ENCODE measurements around the gene HMX1. TPM values are rescaled to one million over a fixed set of nuclear protein-coding genes. Genes with fewer than 3 reads are reported as not detected.

Gene HMX1
- total RNA-seq, 2 experiments from 2014 or later = not detected

DNA sequence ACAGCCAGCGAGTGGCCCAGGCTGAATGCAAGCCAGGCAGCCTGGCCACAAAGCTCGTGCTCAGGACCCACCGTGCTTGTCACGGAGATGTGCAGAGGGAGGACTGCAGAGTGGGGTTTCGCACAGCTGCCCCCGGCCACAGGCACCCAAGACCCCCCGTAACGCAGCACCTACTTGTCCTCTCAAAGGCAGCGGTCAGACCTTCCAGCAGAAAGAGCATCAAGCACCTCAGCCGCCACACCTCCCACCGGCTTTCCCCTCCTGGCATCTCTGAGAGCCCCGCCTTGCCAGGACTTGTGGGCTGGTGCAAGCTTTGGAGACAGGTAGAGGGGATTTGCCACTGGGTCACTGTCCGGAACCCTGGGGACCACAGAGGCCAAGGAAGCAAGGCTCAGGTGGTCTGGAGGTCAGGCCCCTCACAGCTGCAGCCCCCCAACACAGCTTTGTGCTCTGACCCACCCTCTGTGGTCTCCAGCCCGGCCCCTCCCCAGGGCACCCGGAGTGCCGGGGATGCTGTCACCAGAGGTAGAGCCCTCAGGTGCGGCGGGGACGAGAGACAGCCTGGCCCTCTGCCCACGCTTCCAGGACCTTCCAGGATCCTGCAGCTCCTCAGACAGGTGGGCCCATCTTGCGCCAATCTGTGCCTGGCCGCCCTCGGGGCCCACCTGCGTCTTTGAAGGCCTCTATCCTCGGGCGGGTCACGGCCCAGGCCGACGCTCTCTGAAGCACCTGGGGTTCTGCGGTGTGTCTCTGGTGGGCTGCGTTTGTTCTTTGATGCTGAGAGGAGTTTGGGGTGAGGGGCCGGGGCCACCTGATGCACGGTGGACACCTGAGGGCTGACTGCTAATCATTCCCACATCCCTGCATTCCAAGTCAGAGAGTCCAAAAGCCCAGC, 34.4 kb upstream of the HMX1 start:
- H3K27ac Mint-ChIP-seq = no peak overlapping the region
- no peaks in the 10 kb centered on the region for H3K36me3 Mint-ChIP-seq
- ATAC-seq = no peak
- H3K4me3 Mint-ChIP-seq = no peak overlapping the region
- no peak for DNase-seq
- H3K4me1 Mint-ChIP-seq = no peaks in the 10 kb centered on the region
- no peaks in the 10 kb centered on the region for H3K27me3 Mint-ChIP-seq
- CTCF ChIA-PET = no interaction called here
- H3K9me3 Mint-ChIP-seq (ENCODE audit: low read depth) = peaks cover 10% of the 10 kb centered on the region

DNA sequence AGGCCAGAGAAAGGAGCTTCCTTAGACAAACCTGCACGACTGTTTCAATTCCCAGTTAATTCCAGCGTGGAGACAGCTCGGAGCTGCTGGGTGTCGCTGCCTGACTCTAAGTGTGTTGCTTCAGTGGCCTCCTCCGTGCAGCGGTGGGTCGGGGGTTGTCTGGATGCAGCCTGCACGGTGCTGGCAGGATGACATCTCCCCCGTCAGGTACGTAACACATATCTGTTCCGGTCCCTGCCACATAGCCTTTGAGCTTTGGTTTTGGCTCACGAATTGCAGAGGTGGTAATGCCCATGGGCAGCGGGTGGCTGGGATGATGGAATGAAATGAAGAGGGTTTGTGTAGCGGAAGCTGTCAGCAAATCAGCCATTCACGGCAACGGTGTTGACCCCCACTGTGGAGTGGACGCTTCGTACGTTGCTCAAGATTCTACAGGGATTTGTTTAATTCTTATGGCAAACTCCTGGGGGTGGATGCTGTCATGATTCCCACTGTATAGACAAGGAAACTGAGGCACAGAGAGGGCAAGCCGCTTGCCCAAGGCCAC, 33.7 kb upstream of the HMX1 start:
- no peak overlapping the region for H3K27ac Mint-ChIP-seq
- no peaks in the 10 kb centered on the region for H3K4me1 Mint-ChIP-seq
- CTCF ChIA-PET = no interaction called here
- no peaks in the 10 kb centered on the region for H3K27me3 Mint-ChIP-seq
- no peak for ATAC-seq
- H3K9me3 Mint-ChIP-seq (ENCODE audit: low read depth) = peaks cover 10% of the 10 kb centered on the region
- H3K4me3 Mint-ChIP-seq = no peak overlapping the region
- no peak for DNase-seq
- no peaks in the 10 kb centered on the region for H3K36me3 Mint-ChIP-seq

DNA sequence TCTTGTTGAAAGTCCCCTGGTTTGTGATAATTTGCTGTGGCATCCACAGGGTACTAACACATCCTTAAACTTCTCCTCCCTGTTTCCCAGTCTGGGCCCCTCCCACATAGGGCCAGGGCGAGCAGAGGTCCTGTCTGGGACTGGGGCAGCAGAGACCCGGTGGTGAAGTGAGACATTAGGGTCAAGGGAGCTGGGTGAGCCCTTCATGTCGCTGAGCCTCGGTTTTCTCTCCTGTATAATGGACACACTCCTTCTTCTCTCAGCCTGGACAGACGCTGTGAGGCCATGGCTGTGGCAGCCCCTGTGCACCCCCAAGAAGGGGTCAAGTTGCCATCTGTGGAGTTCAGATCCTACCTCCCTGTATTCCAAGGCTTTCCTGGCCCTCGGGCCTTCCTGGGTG, 33.0 kb upstream of the HMX1 start:
- no peaks in the 10 kb centered on the region for H3K27me3 Mint-ChIP-seq
- no peak overlapping the region for H3K27ac Mint-ChIP-seq
- ATAC-seq (no peak), DNase-seq (no peak)
- no peaks in the 10 kb centered on the region for H3K4me1 Mint-ChIP-seq
- H3K4me3 Mint-ChIP-seq = no peak overlapping the region
- H3K9me3 Mint-ChIP-seq (ENCODE audit: low read depth) = peaks cover 10% of the 10 kb centered on the region
- H3K36me3 Mint-ChIP-seq = no peaks in the 10 kb centered on the region
- CTCF ChIA-PET = no interaction called here

DNA sequence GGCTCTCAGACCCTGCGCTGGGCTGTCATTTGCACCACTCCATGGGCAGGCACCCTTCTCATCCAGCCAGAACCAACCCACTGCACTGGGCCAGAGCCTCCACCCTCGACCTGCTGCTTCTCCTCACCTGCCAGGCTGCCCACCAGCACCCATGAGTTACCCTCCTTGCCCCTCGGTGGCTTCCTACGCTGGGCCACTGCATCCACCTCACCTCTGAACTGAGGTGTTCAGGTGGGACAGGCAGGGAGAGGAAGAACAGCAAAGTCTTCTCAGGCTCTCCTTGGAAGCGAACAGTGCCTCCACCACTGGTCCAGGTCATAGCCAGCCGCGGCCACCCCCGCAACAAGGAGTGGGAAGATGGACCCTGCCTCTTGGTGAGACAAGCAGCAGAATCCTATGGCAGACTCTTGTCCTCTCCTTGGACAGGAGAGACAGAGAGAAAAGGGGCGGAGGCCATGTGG, 32.4 kb upstream of the HMX1 start:
- CTCF ChIA-PET = no interaction called here
- DNase-seq = no peak
- Mint-ChIP-seq H3K4me3 (no peak overlapping the region), H3K9me3 (ENCODE audit: low read depth) (peaks cover 10% of the 10 kb centered on the region), H3K36me3 (no peaks in the 10 kb centered on the region), H3K27ac (no peak overlapping the region), H3K27me3 (no peaks in the 10 kb centered on the region), H3K4me1 (no peaks in the 10 kb centered on the region)
- no peak for ATAC-seq

DNA sequence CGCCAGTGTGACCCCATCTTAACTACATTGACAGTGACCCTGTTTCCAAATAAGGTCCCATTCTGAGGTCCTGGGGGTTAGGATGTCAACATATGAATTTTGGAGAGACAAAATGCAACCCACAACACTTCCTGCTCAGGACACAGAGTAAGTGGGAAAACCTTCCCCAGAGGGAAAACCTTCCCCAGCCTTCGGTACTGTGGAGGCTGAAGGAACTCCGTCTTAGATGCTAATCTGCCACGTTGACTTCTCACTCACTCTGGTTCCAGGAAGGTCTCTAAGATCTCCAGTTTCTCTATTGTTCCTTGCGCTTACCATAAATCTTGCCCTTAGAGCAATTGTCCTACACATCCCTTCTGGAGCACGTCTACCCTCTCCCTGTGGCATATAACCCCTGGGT, 29.7 kb upstream of the HMX1 start:
- no peaks in the 10 kb centered on the region for H3K27me3 Mint-ChIP-seq
- no peaks in the 10 kb centered on the region for H3K36me3 Mint-ChIP-seq
- ATAC-seq (no peak), DNase-seq (no peak)
- no peak overlapping the region for H3K27ac Mint-ChIP-seq
- peaks cover 10% of the 10 kb centered on the region for H3K9me3 Mint-ChIP-seq (ENCODE audit: low read depth)
- CTCF ChIA-PET = no interaction called here
- no peaks in the 10 kb centered on the region for H3K4me1 Mint-ChIP-seq
- no peak overlapping the region for H3K4me3 Mint-ChIP-seq

DNA sequence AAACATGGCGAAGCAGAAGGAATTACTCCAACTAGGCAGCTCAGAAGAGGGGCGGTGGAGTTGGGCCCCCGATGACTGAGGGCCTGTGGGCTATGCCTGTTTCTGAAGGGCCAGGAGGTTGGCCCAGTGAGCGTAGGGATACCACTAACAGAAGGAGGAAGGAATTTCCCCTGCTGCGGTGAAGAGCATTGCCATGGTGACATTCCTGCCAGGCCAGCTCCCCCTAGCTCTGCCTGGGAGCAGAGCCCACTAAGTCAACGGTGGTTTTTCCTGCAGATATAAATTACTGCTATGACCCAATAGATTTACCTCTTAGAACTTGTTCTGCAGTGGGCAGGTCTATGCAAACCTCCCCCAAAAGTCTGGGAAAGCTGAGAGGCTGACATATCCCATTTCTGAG, 28.9 kb upstream of the HMX1 start:
- no peak for DNase-seq
- H3K27ac Mint-ChIP-seq = no peak overlapping the region
- CTCF ChIA-PET = no interaction called here

DNA sequence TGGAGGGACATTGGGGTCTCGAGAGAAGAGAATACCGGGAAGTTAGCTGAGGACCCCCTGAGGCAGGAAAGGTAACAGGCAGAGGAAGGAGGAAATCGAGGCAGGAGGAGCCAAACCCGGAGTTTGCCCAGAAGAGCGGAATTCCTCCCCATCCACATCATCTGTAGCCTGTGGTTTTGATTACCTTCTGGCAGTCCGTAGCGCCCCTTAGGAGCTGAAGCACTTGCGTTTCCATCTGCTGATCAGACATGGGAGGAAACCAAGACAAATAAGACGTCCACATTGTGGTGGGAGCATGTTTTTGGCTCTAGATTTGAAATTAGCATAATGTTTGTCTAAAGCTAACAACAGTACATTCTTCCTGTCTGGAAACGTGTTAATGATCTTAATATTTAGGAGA, 26.8 kb upstream of the HMX1 start:
- Mint-ChIP-seq H3K36me3 (no peaks in the 10 kb centered on the region), H3K4me1 (no peaks in the 10 kb centered on the region), H3K9me3 (ENCODE audit: low read depth) (peaks cover 10% of the 10 kb centered on the region), H3K27ac (no peak overlapping the region), H3K4me3 (no peak overlapping the region), H3K27me3 (peaks cover 12% of the 10 kb centered on the region)
- ATAC-seq (no peak), DNase-seq (no peak)
- CTCF ChIA-PET = no interaction called here

More for the DNA sequence above, 28.9 kb upstream of the HMX1 start:
- Mint-ChIP-seq H3K36me3 (no peaks in the 10 kb centered on the region), H3K4me3 (no peak overlapping the region), H3K4me1 (no peaks in the 10 kb centered on the region), H3K9me3 (ENCODE audit: low read depth) (peaks cover 10% of the 10 kb centered on the region), H3K27me3 (no peaks in the 10 kb centered on the region)
- ATAC-seq = no peak

DNA sequence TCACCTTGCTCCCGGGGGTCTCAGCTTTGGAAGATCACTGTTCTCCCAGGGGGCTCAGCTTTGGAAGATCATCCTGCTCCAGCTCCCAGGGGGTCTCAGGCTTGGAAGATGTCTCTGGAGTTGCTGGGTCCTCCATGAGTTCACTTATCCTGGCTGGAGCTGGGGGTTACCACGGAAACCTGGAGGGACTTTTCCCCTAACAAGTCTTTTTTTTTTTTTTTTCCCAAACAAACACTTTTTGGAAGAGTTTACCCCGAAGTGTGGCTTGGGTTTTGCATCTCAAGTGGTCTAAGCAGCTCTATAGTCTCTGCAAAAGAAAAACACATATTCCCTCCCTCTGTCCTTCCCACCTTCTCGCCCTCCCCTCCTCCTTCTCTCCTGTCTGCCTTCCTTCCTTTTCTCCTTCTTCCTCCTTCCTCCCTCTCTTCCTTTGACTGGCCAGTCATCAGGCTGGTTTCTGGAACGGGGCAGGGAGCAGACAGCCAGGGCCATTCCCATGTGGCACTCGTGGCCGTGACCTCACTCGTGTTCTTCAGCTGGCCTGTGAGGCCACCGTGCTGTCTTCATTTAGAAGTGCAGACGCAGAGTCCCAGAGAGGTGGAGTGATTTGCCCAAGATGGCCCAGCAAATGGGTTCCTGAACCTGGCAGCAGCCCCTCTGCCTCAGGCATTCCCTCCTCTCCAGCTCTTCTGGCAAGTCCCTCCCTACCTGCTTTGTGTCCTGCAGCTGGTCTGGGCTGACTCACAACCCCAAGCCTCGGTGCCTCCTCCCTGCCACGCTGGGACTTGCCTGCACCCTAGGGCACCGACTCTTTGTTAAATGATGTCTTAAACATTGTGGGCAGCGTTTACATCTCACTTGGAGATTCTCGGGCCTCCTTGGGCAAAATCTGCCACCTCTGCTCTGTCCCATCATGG, 25.9 kb upstream of the HMX1 start:
- no peak overlapping the region for H3K4me3 Mint-ChIP-seq
- DNase-seq (no peak), ATAC-seq (no peak)
- H3K9me3 Mint-ChIP-seq (ENCODE audit: low read depth) = peaks cover 10% of the 10 kb centered on the region
- no peaks in the 10 kb centered on the region for H3K4me1 Mint-ChIP-seq
- CTCF ChIA-PET = no interaction called here
- no peaks in the 10 kb centered on the region for H3K36me3 Mint-ChIP-seq
- no peak overlapping the region for H3K27ac Mint-ChIP-seq
- peaks cover 20% of the 10 kb centered on the region for H3K27me3 Mint-ChIP-seq

DNA sequence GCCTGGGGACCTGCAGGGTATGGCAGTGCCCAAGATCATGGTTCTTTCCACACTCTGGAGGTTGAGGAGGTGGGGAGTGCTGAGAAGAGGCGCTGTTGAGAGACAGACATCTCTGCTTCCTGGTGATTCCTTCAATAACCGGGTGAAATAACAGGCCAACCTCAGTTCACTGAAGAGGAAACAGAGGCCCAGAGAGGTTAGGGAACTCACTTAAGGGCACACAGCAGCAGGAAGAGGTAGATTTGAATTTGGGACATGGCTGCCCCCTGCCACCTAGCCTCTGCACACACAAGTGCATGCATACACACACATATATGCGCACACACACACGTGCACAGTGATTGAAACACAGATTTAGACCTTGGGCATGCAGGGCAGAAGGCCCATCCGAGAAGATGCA, 24.9 kb upstream of the HMX1 start:
- no peak for DNase-seq
- H3K4me1 Mint-ChIP-seq = no peaks in the 10 kb centered on the region
- no peaks in the 10 kb centered on the region for H3K36me3 Mint-ChIP-seq
- H3K9me3 Mint-ChIP-seq (ENCODE audit: low read depth) = peaks cover 5% of the 10 kb centered on the region
- no peak overlapping the region for H3K27ac Mint-ChIP-seq
- CTCF ChIA-PET = no interaction called here
- ATAC-seq = no peak
- peaks cover 28% of the 10 kb centered on the region for H3K27me3 Mint-ChIP-seq
- no peak overlapping the region for H3K4me3 Mint-ChIP-seq

DNA sequence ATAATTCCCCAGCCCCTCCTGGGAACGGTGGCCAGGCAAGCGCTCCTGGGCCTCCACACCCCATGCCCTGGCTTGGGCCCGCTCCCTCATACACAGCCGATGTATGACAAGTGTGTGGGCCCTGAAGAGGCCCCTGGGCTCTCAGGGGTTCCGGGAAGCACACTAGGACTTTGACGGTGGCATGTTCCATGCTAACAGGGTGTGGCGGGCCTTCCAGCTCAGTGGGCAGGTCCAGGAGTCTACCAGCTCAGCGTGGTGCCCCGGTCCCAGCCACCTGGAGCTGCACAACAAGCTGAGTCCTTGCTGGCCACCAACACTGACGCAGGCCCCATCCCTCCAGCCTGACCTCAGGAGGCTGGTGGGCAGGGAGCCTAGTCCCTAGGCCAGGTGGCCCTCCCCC, 24.4 kb upstream of the HMX1 start:
- Mint-ChIP-seq H3K27me3 (peaks cover 33% of the 10 kb centered on the region), H3K4me3 (no peak overlapping the region), H3K36me3 (no peaks in the 10 kb centered on the region), H3K27ac (no peak overlapping the region), H3K9me3 (ENCODE audit: low read depth) (peaks cover 1% of the 10 kb centered on the region), H3K4me1 (no peaks in the 10 kb centered on the region)
- ATAC-seq (no peak), DNase-seq (no peak)
- CTCF ChIA-PET = no interaction called here

DNA sequence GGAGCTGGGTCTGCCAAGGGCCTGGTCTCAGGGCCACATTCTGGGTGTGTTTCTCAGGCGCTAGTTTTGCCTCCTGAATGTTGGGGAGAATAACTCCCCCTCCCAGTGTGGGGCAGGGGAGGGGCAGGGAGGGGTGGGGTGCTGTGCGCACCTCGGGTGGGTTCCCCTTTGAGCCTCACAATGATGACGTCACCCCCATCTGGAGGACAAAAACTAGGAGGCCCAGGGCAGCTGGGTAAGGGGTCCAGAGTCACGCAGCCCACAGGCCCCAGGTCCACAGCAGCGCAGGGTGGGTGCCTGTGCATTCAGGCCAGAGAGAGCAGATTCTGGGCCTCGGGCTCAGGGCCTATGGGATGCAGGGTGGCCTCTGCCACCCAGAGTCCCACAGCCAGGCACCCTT, 23.7 kb upstream of the HMX1 start:
- DNase-seq = no peak
- Mint-ChIP-seq H3K9me3 (ENCODE audit: low read depth) (no peaks in the 10 kb centered on the region), H3K4me3 (no peak overlapping the region), H3K36me3 (no peaks in the 10 kb centered on the region), H3K27ac (no peak overlapping the region), H3K4me1 (no peaks in the 10 kb centered on the region), H3K27me3 (peaks cover 40% of the 10 kb centered on the region)
- CTCF ChIA-PET = no interaction called here
- no peak for ATAC-seq

DNA sequence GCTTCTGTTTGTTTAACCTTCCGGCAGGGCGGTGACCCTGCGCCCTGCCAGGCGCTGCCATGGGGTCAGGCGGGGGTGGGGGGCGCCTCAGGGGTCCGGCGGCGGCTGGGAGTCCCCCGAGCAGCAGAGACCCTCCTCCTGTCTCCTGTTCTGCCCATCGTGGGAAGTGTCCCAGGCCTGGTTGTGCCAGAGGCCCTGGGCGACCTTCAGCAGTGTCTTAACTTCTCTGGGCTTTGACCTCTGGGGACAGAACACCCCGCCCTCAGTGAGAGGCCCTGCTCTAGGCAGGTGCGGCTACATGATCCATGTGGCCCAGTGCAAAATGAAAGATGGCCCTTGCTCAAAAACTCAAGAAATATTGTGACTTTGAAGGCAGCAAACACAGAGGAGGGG, 22.8 kb upstream of the HMX1 start:
- CTCF ChIA-PET = no interaction called here
- ATAC-seq (no peak), DNase-seq (no peak)
- Mint-ChIP-seq H3K4me3 (no peak overlapping the region), H3K27me3 (peaks cover 43% of the 10 kb centered on the region), H3K27ac (no peak overlapping the region), H3K36me3 (no peaks in the 10 kb centered on the region), H3K4me1 (no peaks in the 10 kb centered on the region), H3K9me3 (ENCODE audit: low read depth) (no peaks in the 10 kb centered on the region)

DNA sequence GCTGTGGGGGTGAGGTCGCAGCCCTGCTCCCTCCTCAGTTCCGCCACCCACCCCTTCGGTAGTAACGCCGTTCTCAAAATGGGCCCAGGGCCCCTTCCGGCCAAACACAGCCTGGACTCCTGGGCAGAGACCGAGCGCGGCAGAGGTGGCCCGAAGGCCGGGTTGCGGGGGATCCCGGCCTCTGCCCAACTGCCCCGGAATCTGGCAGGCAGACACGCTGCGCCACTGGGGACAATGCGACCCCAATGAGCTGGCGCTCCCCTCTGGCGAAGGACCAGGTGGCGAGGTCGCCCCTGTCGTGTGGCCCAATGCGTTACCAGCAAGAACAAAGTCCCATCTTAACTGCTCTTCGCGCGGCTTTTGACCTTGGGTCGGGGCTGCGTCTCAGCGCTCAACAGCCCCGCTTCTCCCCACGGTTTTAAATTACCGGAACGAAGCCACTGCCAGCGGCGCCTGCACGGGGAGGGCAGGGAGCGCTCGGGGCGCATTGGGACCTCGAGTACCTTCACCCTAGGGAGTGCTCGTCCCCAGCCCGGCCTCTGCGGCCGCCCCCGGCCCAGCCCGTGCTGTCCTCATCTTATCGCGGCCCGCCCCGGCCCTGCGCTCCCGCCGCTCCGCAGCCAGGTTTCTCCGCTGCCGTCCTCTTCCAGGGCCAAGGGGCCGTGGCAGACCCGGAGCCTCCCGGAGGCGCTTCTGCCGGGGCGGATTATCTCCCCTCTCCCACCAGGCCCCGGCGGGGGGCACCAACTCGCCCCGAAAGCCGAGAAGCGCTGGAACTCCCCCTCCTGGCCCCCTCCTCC, 22.2 kb upstream of the HMX1 start:
- no peaks in the 10 kb centered on the region for H3K36me3 Mint-ChIP-seq
- CTCF ChIA-PET = no interaction called here

More for the DNA sequence above, 22.2 kb upstream of the HMX1 start:
- Mint-ChIP-seq H3K4me1 (no peaks in the 10 kb centered on the region), H3K4me3 (no peak overlapping the region), H3K27ac (peak overlapping the region; percentile 28), H3K27me3 (peaks cover 49% of the 10 kb centered on the region), H3K9me3 (ENCODE audit: low read depth) (no peaks in the 10 kb centered on the region)
- ATAC-seq (no peak), DNase-seq (no peak)
